Measurements from ENCODE around the gene SORCS2.

GRCh38 chr4:7172946-7173345, 19.4 kb upstream of the SORCS2 start:
- no peak for TF ChIP-seq GATA2 (IDR thresholded peaks at IDR 0.05; ENCODE audit: low read depth, low read length)
- no peak for TF ChIP-seq GATA3 (IDR thresholded peaks at IDR 0.05; ENCODE audit: low read depth, low read length)

Measured in SH-SY5Y (cell line).